MM.1S (cell line): ENCODE measurements around the gene FAM222B.

Source experiments
- DNase-seq: peaks from one replicate; pipeline ENCODE4 v3.0.0-alpha.2; 2015
- H2AFZ ChIP-seq: fragments of 300-600 bp; sonication (generic); 2 replicates; pipeline ENCODE4 v1.6.0; 2016; ENCODE audit warnings: antibody characterized with exemption, low read length
- H3F3A ChIP-seq: fragments of 300-600 bp; sonication (generic); 2 replicates; pipeline ENCODE4 v1.6.1; 2016; ENCODE audit warnings: mild to moderate bottlenecking, antibody characterized with exemption, low read length, moderate library complexity, mixed read lengths; ENCODE audit not compliant: insufficient read depth
- H3K27ac ChIP-seq: fragments of 300-600 bp; sonication (generic); 2 replicates; pipeline ENCODE4 v1.5.1; 2016; ENCODE audit warnings: mild to moderate bottlenecking, low read length
- H3K27me3 ChIP-seq: fragments of 300-600 bp; sonication (generic); replicated peaks from 2 replicates; pipeline ENCODE4 v1.6.0; 2016; ENCODE audit warnings: low read length; ENCODE audit not compliant: insufficient read depth
- H3K36me3 ChIP-seq: fragments of 300-600 bp; sonication (generic); replicated peaks from 2 replicates; pipeline ENCODE4 v1.6.1; 2016; ENCODE audit warnings: mild to moderate bottlenecking, low read length, mixed read lengths; ENCODE audit not compliant: insufficient read depth
- H3K4me1 ChIP-seq: fragments of 300-600 bp; sonication (generic); 2 replicates; pipeline ENCODE4 v1.6.1; 2016; ENCODE audit warnings: low read length, mixed read lengths
- H3K4me2 ChIP-seq: fragments of 300-600 bp; sonication (generic); 2 replicates; pipeline ENCODE4 v1.6.0; 2016; ENCODE audit warnings: low read depth, low read length
- H3K4me3 ChIP-seq: fragments of 300-600 bp; sonication (generic); 2 replicates; pipeline ENCODE4 v1.5.1; 2016; ENCODE audit warnings: low read length, mixed read lengths
- H3K79me2 ChIP-seq: fragments of 300-600 bp; sonication (generic); 2 replicates; pipeline ENCODE4 v1.6.1; 2016; ENCODE audit warnings: mixed run types, low read length, mixed read lengths
- H3K9ac ChIP-seq: fragments of 300-600 bp; sonication (generic); 2 replicates; pipeline ENCODE4 v1.6.1; 2016; ENCODE audit warnings: low read length, mixed read lengths
- H3K9me2 ChIP-seq: fragments of 300-600 bp; sonication (generic); replicated peaks from 2 replicates; pipeline ENCODE4 v1.6.1; 2016; ENCODE audit warnings: mild to moderate bottlenecking, low read length, mixed read lengths; ENCODE audit not compliant: insufficient read depth
- H3K9me3 ChIP-seq: fragments of 300-600 bp; sonication (generic); replicated peaks from 2 replicates; pipeline ENCODE4 v1.6.1; 2016; ENCODE audit warnings: mild to moderate bottlenecking, low read length, mixed read lengths; ENCODE audit not compliant: insufficient read depth
- H4K20me1 ChIP-seq: fragments of 300-600 bp; sonication (generic); 2 replicates; pipeline ENCODE4 v1.6.1; 2016; ENCODE audit warnings: mild to moderate bottlenecking, low read length, moderate library complexity, mixed read lengths; ENCODE audit not compliant: insufficient read depth
- CTCF ChIP-seq: fragments of 300-600 bp; sonication (generic); IDR thresholded peaks from 2 replicates; pipeline ENCODE4 v1.5.1; 2016; ENCODE audit warnings: antibody characterized with exemption, low read length, mixed read lengths
- EZH2 ChIP-seq: fragments of 300-600 bp; sonication (generic); optimal IDR thresholded peaks from 2 replicates; pipeline ENCODE3; 2017; ENCODE audit warnings: low read depth, mild to moderate bottlenecking, antibody characterized with exemption, low read length, mixed read lengths
- EZH2phosphoT487 ChIP-seq: fragments of 300-600 bp; sonication (generic); IDR thresholded peaks from 2 replicates; pipeline ENCODE4 v1.6.1; 2018; ENCODE audit warnings: antibody characterized with exemption, low read length

Gene FAM222B

DNA sequence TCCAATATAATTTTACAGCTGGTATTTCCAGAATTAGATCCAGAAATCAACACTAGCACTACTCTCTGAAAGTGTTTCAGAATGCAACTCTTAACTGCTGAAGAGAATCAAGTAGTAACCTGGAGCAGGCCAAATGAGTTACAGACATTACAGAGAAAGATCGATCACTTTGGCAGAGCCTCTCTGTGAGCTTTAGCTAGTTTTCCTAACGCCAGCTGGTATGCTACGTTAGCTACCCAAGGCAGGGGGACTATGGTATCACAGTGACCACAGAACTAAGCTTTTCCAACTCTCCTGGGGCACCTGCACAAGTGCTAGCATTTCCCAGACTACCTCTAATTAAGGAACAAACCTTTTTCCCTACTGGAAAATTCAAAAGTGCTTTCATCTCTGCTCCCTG, 68.4 kb downstream of the FAM222B start:
- Histone ChIP-seq H3F3A (no peaks in the 10 kb centered on the region), H3K79me2 (peaks cover 8% of the 10 kb centered on the region; the same call in 1 of the 2 replicates), H3K9ac (no peak overlapping the region), H2AFZ (no peak overlapping the region), H3K4me2 (no peak overlapping the region), H3K4me1 (no peaks in the 10 kb centered on the region), H4K20me1 (no peaks in the 10 kb centered on the region), H3K27me3 (no peaks in the 10 kb centered on the region), H3K9me3 (no peaks in the 10 kb centered on the region), H3K27ac (no peak overlapping the region), H3K4me3 (no peak overlapping the region), H3K36me3 (no peaks in the 10 kb centered on the region), H3K9me2 (no peaks in the 10 kb centered on the region)
- no peak for DNase-seq
- TF ChIP-seq EZH2, result no peak
- TF ChIP-seq CTCF, result no peak
- TF ChIP-seq EZH2phosphoT487, result no peak

- Histone ChIP-seq H3K79me2 (peaks cover 3% of the 10 kb centered on the region; the same call in 1 of the 2 replicates), H3K9me2 (no peaks in the 10 kb centered on the region), H3K9ac (no peak overlapping the region), H3K36me3 (no peaks in the 10 kb centered on the region), H2AFZ (no peak overlapping the region), H3K4me3 (no peak overlapping the region), H3F3A (no peaks in the 10 kb centered on the region), H3K4me2 (no peak overlapping the region), H3K27ac (no peak overlapping the region), H3K27me3 (no peaks in the 10 kb centered on the region), H3K9me3 (no peaks in the 10 kb centered on the region), H4K20me1 (no peaks in the 10 kb centered on the region), H3K4me1 (no peaks in the 10 kb centered on the region)
- TF ChIP-seq CTCF (no peak), EZH2 (no peak), EZH2phosphoT487 (no peak)
- DNase-seq, result no peak
These were observed 68.9 kb downstream of the FAM222B start for GRCh38 chr17:28773736-28774135.

DNA sequence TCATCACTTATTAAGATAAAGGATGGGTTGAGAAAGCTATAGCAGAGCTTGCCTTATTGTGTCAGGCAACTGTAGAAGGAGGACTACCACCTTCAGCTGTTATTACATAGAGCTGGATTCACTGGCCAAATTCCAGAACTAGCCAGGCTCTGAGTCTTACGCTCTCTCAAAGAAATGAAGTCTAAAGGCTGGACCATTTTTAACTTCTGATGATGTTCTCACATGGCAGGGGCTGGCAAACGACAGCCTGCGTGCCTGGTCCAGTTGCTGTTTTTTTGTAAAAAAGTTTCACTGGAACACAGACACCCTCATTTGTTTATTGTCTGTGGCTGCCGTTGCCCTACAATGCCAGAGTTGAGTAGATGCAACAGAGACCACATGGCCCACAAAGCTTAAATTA, 77.6 kb downstream of the FAM222B start:
- Histone ChIP-seq H4K20me1 (no peaks in the 10 kb centered on the region), H3K9ac (no peak overlapping the region), H2AFZ (no peak overlapping the region), H3K9me2 (no peaks in the 10 kb centered on the region), H3K79me2 (peaks cover 7% of the 10 kb centered on the region; the same call in 1 of the 2 replicates), H3K36me3 (no peaks in the 10 kb centered on the region), H3F3A (peaks cover 9% of the 10 kb centered on the region), H3K9me3 (no peaks in the 10 kb centered on the region), H3K4me3 (no peak overlapping the region), H3K4me1 (peaks cover 12% of the 10 kb centered on the region), H3K27ac (no peak overlapping the region), H3K27me3 (no peaks in the 10 kb centered on the region), H3K4me2 (no peak overlapping the region)
- DNase-seq, result no peak
- TF ChIP-seq CTCF, result no peak
- TF ChIP-seq EZH2, result no peak
- TF ChIP-seq EZH2phosphoT487, result no peak
